ENCODE measurements around the gene CDH18. TPM values are rescaled to one million over a fixed set of nuclear protein-coding genes. Genes with fewer than 3 reads are reported as not detected.

CDH18 gene
- total RNA-seq, 1 donor from 2014 or later = 0.49 TPM

DNA sequence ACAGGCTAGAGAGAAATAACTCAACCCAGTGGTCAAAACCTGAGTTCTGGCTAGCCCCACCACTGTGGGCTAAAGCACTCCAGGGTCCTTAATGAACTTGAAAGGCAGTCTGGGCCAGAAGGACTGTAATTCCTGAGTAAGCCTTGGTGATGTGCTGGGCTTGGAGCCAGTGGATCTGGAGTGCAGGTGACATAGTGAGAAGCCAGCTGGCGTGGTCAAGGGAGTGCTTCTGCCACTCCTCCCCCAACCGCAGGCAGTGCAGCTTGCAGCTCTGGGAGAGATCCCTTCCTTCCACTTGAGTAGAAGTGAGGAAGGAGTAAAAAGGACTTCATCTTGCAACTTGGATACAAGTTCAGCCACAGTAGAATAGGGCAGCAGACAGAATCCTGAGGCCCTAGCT is 424.0 kb downstream of the CDH18 start:
- no peak overlapping the region for H3K4me3 Mint-ChIP-seq (ENCODE audit: unreplicated experiment)
- no peaks in the 10 kb centered on the region for H3K36me3 Mint-ChIP-seq (ENCODE audit: unreplicated experiment)
- no peaks in the 10 kb centered on the region for H3K9me3 Mint-ChIP-seq (ENCODE audit: unreplicated experiment)
- H3K27ac Mint-ChIP-seq (ENCODE audit: unreplicated experiment) = no peak overlapping the region
- no peak for DNase-seq
- H3K4me1 Mint-ChIP-seq (ENCODE audit: low read depth, unreplicated experiment) = no peaks in the 10 kb centered on the region
- H3K27me3 Mint-ChIP-seq (ENCODE audit: unreplicated experiment) = no peaks in the 10 kb centered on the region
- TF ChIP-seq, protein P1, sequence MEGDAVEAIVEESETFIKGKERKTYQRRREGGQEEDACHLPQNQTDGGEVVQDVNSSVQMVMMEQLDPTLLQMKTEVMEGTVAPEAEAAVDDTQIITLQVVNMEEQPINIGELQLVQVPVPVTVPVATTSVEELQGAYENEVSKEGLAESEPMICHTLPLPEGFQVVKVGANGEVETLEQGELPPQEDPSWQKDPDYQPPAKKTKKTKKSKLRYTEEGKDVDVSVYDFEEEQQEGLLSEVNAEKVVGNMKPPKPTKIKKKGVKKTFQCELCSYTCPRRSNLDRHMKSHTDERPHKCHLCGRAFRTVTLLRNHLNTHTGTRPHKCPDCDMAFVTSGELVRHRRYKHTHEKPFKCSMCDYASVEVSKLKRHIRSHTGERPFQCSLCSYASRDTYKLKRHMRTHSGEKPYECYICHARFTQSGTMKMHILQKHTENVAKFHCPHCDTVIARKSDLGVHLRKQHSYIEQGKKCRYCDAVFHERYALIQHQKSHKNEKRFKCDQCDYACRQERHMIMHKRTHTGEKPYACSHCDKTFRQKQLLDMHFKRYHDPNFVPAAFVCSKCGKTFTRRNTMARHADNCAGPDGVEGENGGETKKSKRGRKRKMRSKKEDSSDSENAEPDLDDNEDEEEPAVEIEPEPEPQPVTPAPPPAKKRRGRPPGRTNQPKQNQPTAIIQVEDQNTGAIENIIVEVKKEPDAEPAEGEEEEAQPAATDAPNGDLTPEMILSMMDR (IDR thresholded peaks at IDR 0.05; ENCODE audit: partially characterized antibody, unreplicated experiment) = no peak

DNA sequence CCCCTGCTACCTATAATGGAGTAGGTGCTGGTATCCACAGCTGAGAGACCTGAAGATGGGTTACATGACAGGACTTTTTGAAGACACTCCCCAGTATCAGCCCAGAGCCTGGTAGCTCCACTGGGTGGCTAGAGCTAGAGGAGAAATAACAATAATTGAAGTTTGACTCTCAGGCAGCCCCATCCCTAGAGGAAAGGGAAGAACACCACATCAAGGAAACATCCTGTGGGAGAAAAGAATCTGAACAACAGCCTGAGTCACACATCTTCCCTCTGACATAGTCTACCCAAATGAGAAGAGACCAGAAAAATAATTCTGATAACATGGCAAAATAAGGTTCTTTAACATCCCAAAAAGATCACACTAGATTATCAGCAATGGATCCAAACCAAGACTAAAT is 432.1 kb downstream of the CDH18 start:
- TF ChIP-seq, protein P1 (IDR thresholded peaks at IDR 0.05; ENCODE audit: partially characterized antibody, unreplicated experiment) = no peak
- Mint-ChIP-seq H3K4me3 (ENCODE audit: unreplicated experiment) (no peak overlapping the region), H3K4me1 (ENCODE audit: low read depth, unreplicated experiment) (no peaks in the 10 kb centered on the region), H3K9me3 (ENCODE audit: unreplicated experiment) (no peaks in the 10 kb centered on the region), H3K27ac (ENCODE audit: unreplicated experiment) (no peak overlapping the region), H3K36me3 (ENCODE audit: unreplicated experiment) (no peaks in the 10 kb centered on the region), H3K27me3 (ENCODE audit: unreplicated experiment) (no peaks in the 10 kb centered on the region)
- DNase-seq = no peak

DNA sequence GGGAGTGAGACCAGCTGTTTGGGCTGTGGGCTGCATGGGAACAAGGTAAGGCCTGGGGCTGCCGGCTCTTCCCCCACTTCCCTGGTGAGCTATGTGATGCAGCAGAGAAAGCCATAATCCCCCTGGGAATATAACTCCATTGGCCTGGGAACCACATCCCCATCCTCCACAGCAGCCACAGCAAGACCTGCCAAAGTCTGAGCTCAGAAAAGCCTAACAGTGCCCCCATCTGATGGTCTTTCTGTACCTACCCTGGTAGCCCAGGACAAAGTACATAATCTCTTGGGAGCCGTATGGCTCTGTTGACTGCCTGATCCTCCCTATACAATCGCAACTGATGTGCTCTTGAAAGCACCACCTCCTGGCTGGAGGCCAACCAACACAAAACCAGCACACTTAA is 432.6 kb downstream of the CDH18 start:
- no peak overlapping the region for H3K27ac Mint-ChIP-seq (ENCODE audit: unreplicated experiment)
- DNase-seq = no peak
- TF ChIP-seq, protein P1 (IDR thresholded peaks at IDR 0.05; ENCODE audit: partially characterized antibody, unreplicated experiment) = no peak
- H3K27me3 Mint-ChIP-seq (ENCODE audit: unreplicated experiment) = no peaks in the 10 kb centered on the region
- no peaks in the 10 kb centered on the region for H3K36me3 Mint-ChIP-seq (ENCODE audit: unreplicated experiment)
- H3K4me3 Mint-ChIP-seq (ENCODE audit: unreplicated experiment) = no peak overlapping the region
- no peaks in the 10 kb centered on the region for H3K9me3 Mint-ChIP-seq (ENCODE audit: unreplicated experiment)
- H3K4me1 Mint-ChIP-seq (ENCODE audit: low read depth, unreplicated experiment) = no peaks in the 10 kb centered on the region

DNA sequence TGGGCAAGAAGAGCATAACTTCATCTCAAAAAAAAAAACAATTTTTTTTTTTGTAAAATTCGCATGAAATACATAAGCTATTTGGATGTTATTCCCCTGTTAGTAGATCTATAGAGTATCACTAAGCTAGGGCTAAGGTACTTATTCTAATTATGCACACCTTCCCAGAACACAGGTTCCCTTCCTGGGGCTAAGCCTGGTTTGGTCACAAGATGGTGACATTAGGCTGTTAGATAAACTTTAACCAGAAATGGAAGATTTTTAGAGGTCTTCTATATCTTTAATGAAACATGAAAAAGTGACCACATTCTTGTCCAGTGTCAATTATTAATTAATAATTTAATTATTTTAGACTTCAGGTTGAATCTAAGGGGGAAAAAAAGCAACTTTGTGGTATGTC is 433.5 kb downstream of the CDH18 start:
- no peaks in the 10 kb centered on the region for H3K4me1 Mint-ChIP-seq (ENCODE audit: low read depth, unreplicated experiment)
- no peak for DNase-seq

DNA sequence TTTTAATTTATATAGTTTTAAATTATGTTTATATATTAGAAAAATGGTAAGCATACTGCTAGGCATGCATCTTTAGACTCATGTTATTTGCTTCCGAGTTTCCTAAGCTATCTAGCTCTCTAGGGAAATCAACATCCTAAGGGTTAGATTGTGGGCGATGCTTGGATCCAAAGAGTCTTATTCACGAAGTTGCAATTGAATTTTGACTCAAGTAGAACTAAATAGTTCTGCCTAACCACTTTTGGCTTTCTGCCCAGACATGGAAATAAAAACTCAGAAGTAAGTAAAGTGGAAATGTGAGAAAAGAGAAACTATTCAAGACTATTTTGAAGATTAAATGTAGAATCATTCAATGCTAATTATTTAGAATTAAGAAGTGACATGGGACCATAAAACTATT is 440.4 kb downstream of the CDH18 start:
- H3K27ac Mint-ChIP-seq (ENCODE audit: unreplicated experiment) = no peak overlapping the region
- H3K27me3 Mint-ChIP-seq (ENCODE audit: unreplicated experiment) = no peaks in the 10 kb centered on the region
- no peak overlapping the region for H3K4me3 Mint-ChIP-seq (ENCODE audit: unreplicated experiment)
- TF ChIP-seq, protein P1 (IDR thresholded peaks at IDR 0.05; ENCODE audit: partially characterized antibody, unreplicated experiment) = no peak
- no peaks in the 10 kb centered on the region for H3K36me3 Mint-ChIP-seq (ENCODE audit: unreplicated experiment)
- H3K4me1 Mint-ChIP-seq (ENCODE audit: low read depth, unreplicated experiment) = no peaks in the 10 kb centered on the region
- no peak for DNase-seq
- H3K9me3 Mint-ChIP-seq (ENCODE audit: unreplicated experiment) = no peaks in the 10 kb centered on the region

More for the DNA sequence above, 433.5 kb downstream of the CDH18 start:
- no peak overlapping the region for H3K4me3 Mint-ChIP-seq (ENCODE audit: unreplicated experiment)
- no peaks in the 10 kb centered on the region for H3K9me3 Mint-ChIP-seq (ENCODE audit: unreplicated experiment)
- no peak overlapping the region for H3K27ac Mint-ChIP-seq (ENCODE audit: unreplicated experiment)
- TF ChIP-seq, protein P1 (IDR thresholded peaks at IDR 0.05; ENCODE audit: partially characterized antibody, unreplicated experiment) = no peak
- no peaks in the 10 kb centered on the region for H3K27me3 Mint-ChIP-seq (ENCODE audit: unreplicated experiment)
- H3K36me3 Mint-ChIP-seq (ENCODE audit: unreplicated experiment) = no peaks in the 10 kb centered on the region
